Loucy (cell line): ENCODE results near the gene TMEM273.

ENCODE experiments used
- CTCF ChIP-seq: fragments of 200-600 bp; sonication (generic); conservative IDR thresholded peaks from 2 replicates; pipeline ENCODE4 v1.5.1; 2014; ENCODE audit warnings: mild to moderate bottlenecking, antibody characterized with exemption, low read length
- EZH2phosphoT487 ChIP-seq: fragments of 200-600 bp; IDR thresholded peaks from 2 replicates; pipeline ENCODE4 v1.6.1; 2018; ENCODE audit warnings: antibody characterized with exemption, mild to moderate bottlenecking, moderate library complexity, borderline replicate concordance

DNA sequence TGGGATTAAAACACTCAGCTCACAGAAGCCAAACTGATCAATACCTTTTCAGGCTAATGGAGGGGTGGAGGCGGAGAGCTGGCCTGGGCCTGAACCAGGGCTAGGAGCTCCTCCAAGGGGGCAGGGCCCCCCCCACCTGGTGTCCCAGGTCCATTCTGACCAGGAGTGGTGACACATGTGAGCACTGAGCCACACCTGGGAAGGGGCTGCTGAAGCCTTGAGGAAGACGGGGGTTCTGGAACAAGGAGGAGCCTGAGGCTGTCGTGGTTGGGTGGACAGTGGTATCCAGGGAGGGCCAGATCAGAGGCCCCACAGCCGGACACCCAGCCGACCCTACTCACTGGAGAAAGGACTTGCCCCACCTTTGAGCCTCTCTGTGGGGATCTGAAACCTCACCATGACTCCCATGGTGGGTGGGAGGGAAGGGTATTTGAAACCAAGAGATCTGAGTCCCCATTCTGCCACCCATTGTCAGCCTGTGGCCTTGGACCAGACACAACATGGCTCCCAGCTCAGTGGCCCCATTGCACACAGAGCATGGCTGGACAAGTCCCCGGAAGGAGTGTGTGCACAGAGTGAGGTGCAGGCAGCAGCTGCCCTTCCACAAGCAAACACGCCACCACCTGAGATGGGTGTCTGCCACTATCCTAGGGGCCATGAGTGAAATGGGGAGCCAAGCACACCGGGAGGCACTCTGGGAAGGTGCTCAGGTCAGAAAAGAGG is 12.4 kb downstream of the TMEM273 start:
- TF ChIP-seq EZH2phosphoT487 (no peak), CTCF (no peak)
